Panc1 (cell line): Measurements from ENCODE around the gene TMEM247.

Source experiments
- CTCF ChIP-seq: fragments of 450-650 bp; IDR thresholded peaks from 2 replicates; pipeline ENCODE4 v1.5.1; 2017; ENCODE audit warnings: mild to moderate bottlenecking
- POLR2AphosphoS5 ChIP-seq: IDR thresholded peaks from 2 replicates; pipeline ENCODE4 v1.6.1; 2012; ENCODE audit warnings: mild to moderate bottlenecking, low read depth, low read length, moderate library complexity
- TCF7L2 ChIP-seq: IDR thresholded peaks from 2 replicates; pipeline ENCODE4 v1.6.1; 2011; ENCODE audit warnings: mild to moderate bottlenecking, low read depth, low read length, inconsistent platforms

GRCh38 chr2:46485002-46485401, 5.6 kb downstream of the TMEM247 start:
- TF ChIP-seq CTCF = no peak
- no peak for TF ChIP-seq POLR2AphosphoS5
- TF ChIP-seq TCF7L2 = no peak
